GM19025 (cell line): Measurements from ENCODE around the gene WLS.
A peak's percentile ranks its signal among the peaks of the same experiment; 100 is the strongest.

ENCODE experiments used
- ATAC-seq: cut with Tn5 transposase; IDR thresholded peaks from one replicate; pipeline ENCODE4 v1.9.1; 2021; ENCODE audit warnings: mild to moderate bottlenecking, low read depth, moderate library complexity; ENCODE audit not compliant: unreplicated experiment

WLS gene

DNA sequence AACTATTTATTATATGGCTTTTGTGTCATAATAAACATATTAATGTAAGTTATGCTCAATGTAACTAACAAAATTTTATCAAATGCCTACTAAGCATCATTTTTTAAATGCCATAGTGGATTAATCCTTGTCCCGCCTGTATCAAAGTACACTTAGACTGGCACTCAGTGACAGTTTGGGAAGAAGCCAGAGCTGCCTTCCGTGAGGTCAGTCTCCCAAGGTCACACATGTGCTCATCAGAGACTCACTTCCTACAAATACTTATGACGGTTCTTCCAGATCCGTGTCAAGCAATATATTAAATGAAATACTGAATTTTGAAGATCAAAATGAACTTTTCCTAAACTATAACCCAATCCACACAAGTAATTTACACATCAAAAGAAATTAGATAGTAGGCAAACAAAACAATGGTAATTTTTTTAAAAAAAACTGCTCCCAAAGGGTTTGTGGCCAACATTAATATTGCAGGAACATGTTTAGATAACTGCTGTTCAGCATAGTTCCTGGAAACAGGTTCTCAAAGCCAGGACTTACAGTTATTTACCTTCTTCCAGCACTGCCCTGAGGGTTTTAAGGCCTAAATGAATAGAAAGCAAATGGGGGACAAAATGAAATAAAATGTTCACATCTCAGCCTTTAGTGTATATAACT lies 27.2 kb downstream of the WLS start:
- ATAC-seq = no peak

GRCh38 chr1:68202239-68202832 lies 30.0 kb downstream of the WLS start:
- ATAC-seq = no peak

DNA sequence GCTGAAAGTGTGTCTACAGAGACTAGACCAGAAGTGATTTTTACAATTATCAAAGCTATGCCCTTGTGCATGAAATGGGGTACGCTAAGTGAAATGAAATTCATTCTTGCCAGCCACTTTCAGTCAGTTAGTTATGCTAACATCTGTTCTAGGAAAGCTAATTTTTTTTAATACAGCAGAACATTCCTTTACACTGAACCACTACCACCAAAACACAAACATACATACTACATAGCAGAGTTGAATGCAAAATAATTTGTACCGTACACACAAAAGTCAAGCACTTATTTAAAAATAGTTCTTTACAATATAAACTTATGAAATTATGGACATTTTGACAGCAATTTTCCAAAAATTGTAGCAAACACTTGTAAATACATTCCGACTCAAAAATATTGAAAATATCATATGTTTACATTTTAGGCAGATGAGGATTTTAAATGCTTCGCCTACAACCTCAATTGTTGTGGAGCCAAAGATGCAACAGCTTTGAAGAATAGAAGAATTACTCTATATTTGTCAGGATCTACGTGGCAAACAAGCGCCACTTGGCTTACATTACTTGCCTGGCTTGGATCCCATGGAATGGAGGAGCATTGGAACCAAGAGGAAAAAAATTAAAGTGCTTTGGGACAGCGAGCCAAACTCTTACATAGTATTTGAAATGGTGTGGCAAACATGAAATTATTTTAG lies 30.6 kb downstream of the WLS start:
- ATAC-seq = no peak

GRCh38 chr1:68199603-68200002 lies 32.7 kb downstream of the WLS start:
- no peak for ATAC-seq

DNA sequence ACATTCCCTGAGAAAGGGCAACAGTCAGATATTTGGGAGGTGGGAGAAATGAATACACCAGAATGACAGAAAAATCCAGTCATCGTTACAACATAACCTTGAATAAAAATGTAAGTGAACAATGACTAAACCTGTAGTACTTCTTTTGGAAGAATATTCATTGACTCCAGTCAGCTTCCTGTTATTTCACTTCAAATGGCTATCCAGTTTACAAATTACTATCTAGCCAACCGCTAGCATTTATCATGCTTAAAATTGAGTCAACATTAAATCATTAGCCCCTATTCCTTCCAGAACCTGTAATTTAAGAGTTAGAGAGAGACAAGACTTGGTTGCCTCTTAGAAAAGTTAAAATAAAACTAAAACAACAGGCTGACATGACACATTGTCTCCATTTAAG lies 33.6 kb downstream of the WLS start:
- no peak for ATAC-seq

DNA sequence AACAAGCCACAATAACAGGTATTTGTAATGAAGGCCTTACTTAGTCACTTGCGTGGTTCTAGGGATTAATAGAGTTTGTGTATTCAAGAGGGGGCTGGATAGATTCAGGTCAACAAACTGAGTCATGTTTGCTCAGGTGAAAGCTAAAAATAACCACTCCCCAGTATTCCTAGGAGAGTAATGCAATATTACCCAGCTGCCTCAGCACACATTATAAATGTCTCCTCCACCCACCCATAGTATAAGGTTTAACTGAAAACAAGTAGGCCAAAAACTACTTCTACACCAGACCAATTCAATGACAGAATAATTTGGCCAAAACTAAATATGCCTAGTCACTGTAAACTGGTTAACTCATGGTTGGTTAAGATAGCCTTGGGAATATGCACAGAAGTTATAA lies 34.4 kb downstream of the WLS start:
- no peak for ATAC-seq

GRCh38 chr1:68197461-68197860 lies 34.9 kb downstream of the WLS start:
- ATAC-seq = no peak

- ATAC-seq = no peak
Observed at GRCh38 chr1:68196676-68197075, 35.6 kb downstream of the WLS start.

- ATAC-seq = no peak
Observed at GRCh38 chr1:68191717-68192116, 40.6 kb downstream of the WLS start.

DNA sequence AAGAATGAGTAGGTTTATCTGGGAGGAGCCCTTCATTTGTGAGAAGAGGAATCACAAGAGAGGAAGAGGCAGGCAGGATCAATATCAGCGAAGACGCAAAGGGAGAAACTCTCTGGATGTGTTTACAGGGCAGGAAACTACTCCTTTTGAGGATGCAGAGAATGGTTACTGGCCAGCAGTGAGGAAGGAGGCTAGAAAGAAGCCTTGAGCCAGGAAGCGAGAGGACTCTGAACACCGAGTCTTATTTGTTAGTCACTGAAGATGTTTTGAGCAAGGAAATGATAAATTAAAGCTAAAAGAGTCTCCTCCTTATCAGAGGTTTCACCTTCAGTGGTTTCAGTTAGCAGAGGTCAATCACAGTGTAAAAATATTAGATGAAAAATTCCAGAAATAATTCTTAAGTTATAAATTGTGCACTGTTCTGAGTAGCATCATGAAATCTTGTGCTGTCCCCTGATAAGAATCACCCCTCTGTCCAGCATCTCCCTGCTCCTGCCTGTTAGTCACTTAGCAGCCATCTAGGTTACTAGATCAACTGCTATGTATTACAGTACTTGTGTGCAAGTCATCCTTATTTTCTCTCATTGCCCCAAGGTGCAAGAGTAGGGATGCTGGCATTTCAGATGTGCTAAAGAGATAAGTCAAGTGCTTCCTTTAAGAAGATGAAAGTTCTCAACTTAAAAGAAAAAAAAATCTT lies 43.5 kb downstream of the WLS start:
- no peak for ATAC-seq

GRCh38 chr1:68188060-68188538 lies 44.2 kb downstream of the WLS start:
- ATAC-seq = no peak

DNA sequence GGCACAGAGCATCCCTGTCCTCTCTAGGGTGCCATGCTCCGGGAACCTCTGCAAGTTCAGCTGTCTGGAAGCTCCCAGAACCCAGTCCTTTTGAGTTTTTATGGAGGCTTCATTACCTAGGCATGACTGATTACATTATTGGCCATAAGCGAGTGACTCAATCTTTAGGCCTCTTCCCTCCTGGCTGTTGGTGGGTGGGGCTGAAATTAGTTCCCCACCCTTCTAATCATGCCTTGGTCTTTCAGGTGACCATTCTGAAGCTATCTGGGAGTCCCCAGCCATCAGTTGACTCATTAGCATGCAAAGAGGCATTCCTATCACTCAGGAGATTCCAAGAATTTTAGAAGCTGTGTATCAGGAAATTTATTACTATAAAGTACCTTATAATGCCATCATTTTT lies 46.6 kb downstream of the WLS start:
- ATAC-seq = no peak

DNA sequence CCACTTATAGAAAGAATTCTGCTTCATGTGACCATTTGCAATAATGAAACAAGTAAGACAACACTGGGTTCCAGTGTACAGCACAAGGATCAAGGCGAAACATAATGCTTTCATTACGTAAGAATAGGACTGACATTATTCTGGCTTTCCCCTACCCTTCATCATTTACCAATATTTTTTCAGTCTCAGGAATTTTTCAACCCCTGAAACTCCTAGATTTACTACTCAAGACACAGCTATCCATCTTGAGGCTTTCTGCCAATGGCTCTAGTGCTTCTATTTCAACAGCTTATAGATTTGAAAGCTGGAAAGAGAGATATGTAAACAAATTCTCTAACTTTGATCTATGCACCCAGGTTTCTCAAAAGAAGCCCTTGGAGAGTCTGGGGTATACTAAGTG lies 48.4 kb downstream of the WLS start:
- ATAC-seq = no peak

DNA sequence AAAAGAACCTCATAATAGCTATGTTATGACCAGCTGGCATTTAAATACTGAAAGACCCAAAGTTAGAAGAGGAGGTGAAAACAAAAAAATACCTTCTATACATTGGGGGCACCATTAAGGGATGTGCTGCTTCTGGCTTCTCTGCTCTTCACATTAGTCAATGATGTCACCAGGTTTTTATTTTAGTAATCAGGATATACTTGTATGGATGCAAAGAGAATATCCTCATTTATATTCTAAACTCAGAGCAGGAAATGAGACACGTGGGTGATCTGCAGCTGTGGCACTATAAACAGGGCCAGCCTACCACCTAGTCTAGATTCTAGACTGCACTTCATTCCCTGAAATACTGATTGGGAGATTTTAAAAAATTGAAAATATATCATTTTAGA lies 51.2 kb downstream of the WLS start:
- ATAC-seq = peak; percentile 32

GRCh38 chr1:68180441-68181164 lies 51.7 kb downstream of the WLS start:
- peak; percentile 47 for ATAC-seq

DNA sequence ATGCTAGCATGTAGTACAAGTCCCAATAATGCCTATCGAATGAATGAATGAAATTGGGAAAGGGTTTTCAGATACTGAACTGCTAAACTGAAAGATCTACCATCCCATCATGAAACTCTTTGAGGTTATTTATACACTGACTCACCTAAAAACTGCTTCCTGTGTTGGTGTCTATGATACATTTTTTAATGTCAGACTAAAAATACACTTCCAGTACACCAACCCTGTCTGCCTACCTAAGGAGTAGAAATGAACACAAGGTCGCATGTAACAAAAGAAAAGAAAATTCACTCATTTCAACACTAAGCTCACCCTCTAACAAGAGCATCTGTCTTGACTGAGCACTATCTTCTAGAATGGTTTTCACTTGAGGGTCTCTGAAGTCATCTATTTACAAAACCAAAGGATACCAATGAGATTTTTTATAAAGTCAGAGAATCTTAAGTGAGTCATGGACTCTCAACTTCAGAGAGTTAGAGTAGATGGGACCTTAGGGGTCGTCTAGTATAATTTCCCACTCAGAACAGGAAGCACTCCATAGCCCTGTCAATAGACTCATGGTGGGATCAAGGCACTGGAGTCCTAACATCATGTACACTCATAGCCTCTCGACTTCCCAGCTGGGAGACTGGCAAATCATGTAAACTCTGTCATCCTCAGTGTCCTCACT lies 53.4 kb downstream of the WLS start:
- no peak for ATAC-seq

DNA sequence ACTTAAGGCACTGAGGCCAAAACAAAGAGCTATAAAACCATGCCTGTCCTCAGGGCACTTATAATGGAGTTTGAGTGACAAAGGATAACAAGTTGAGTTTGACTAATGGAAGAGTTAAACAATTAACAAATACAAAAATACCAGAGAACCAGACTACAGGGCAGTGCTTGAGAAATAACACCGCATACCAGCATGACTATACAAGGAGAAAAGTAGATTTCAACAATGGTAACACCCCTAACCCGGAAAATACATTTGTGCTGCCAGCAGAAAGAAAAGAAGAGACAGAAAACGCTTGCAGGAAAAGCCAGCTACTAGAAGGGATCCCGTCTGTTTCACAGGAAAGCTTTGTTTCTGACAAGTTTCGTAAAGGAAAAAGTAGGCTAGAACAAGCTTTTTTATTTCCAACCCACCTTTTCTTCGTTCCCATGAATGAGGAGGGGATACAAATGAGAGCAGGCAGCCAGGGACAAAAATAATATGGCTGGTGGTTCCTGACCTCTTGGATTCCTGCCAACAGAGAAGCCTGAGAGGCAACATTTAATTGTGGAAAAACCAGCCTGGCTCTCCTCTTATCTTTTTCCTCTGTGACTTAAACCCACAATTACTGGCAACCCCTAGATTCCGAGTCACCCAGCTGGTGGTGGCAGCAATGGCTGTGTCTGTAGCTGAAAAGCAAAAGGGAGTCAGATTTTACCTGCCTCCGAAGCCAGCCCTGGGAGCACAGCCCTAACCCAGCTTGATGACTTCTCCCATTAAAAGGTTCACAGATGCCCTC lies 56.5 kb downstream of the WLS start:
- no peak for ATAC-seq

GRCh38 chr1:68174738-68175113 lies 57.6 kb downstream of the WLS start:
- ATAC-seq = no peak

GRCh38 chr1:68173936-68174737 lies 58.2 kb downstream of the WLS start:
- no peak for ATAC-seq
